KMS-11 (cell line): Measurements from ENCODE around the gene PLAC9.

Source experiments
- H2AFZ ChIP-seq: fragments of 200-600 bp; sonication (generic); 2 replicates; pipeline ENCODE4 v1.6.1; 2016; ENCODE audit warnings: antibody characterized with exemption, mixed run types, low read depth
- H3K27ac ChIP-seq: fragments of 200-600 bp; sonication (generic); 2 replicates; pipeline ENCODE4 v1.6.1; 2016; ENCODE audit warnings: mild to moderate bottlenecking, mixed run types
- H3K27me3 ChIP-seq: fragments of 200-600 bp; sonication (generic); 2 replicates; pipeline ENCODE4 v1.6.1; 2017; ENCODE audit warnings: mild to moderate bottlenecking, low read depth, mixed run types, moderate library complexity; ENCODE audit not compliant: insufficient read depth
- H3K36me3 ChIP-seq: fragments of 200-600 bp; sonication (generic); 2 replicates; pipeline ENCODE4 v1.6.1; 2017; ENCODE audit warnings: mild to moderate bottlenecking, mixed run types; ENCODE audit not compliant: insufficient read depth
- H3K4me1 ChIP-seq: fragments of 200-600 bp; sonication (generic); 2 replicates; pipeline ENCODE4 v1.6.1; 2016; ENCODE audit warnings: mild to moderate bottlenecking, low read depth, mixed run types; ENCODE audit not compliant: poor library complexity, severe bottlenecking
- H3K4me2 ChIP-seq: fragments of 200-600 bp; sonication (generic); 2 replicates; pipeline ENCODE4 v1.7.0; 2016; ENCODE audit warnings: mild to moderate bottlenecking, mixed run types
- H3K4me3 ChIP-seq: fragments of 200-600 bp; sonication (generic); IDR thresholded peaks from 2 replicates; pipeline ENCODE4 v1.6.1; 2017; ENCODE audit warnings: low read depth, low read length, mixed read lengths; ENCODE audit not compliant: insufficient read depth
- H3K79me2 ChIP-seq: fragments of 200-600 bp; sonication (generic); 2 replicates; pipeline ENCODE4 v1.6.1; 2016; ENCODE audit warnings: low read depth, mixed run types; ENCODE audit not compliant: insufficient read depth
- H3K9ac ChIP-seq: fragments of 200-600 bp; sonication (generic); 2 replicates; pipeline ENCODE4 v1.6.1; 2016; ENCODE audit warnings: mild to moderate bottlenecking, mixed run types
- H4K20me1 ChIP-seq: fragments of 200-600 bp; sonication (generic); 2 replicates; pipeline ENCODE4 v1.6.1; 2016; ENCODE audit warnings: mild to moderate bottlenecking, mixed run types; ENCODE audit not compliant: insufficient read depth
- TF ChIP-seq, protein P1 (sequence below): fragments of 200-600 bp; sonication (generic); conservative IDR thresholded peaks from 2 replicates; pipeline ENCODE4 v1.6.1; 2017; ENCODE audit warnings: low read depth, mild to moderate bottlenecking, antibody characterized with exemption, low read length, moderate library complexity, mixed read lengths

The PLAC9 gene

DNA sequence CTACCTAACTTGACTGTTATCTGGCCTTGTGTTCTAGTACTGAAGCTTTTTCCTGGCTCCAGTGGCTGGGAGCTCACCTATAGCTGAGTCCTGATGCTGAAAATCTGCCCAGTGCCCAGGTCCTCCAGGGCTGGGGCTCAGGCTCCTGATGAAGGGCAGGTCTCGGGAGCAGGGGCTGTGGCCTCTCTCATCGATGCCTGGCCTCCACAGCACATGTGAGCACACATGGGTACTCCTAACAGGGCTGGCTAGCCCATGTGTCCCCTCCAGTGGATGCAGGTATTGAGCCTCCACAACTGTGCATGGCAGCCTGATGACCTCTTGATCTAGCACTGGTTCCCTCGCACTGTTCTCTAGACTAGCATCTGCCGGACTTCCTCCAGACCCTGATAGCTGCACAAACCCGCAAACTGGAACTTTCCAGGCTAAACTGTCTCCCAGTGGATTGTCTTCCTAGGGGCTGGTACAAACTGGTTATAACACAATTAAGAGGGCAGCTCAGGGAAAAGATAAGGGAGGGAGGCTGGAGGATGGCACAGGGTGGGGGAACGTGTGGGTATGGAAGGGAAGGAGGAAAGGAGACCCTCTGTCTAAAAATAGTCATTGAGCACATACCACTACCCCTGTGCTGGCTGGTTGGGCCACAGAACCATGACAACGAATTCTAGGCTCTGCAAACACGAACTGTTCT, 35.1 kb downstream of the PLAC9 start:
- Histone ChIP-seq H3K4me1 (no peaks in the 10 kb centered on the region), H2AFZ (no peak overlapping the region), H3K4me3 (no peak overlapping the region), H3K27ac (no peak overlapping the region), H3K79me2 (no peaks in the 10 kb centered on the region), H4K20me1 (no peaks in the 10 kb centered on the region), H3K9ac (no peak overlapping the region), H3K36me3 (no peaks in the 10 kb centered on the region), H3K27me3 (no peaks in the 10 kb centered on the region), H3K4me2 (no peak overlapping the region)
- TF ChIP-seq, protein P1, sequence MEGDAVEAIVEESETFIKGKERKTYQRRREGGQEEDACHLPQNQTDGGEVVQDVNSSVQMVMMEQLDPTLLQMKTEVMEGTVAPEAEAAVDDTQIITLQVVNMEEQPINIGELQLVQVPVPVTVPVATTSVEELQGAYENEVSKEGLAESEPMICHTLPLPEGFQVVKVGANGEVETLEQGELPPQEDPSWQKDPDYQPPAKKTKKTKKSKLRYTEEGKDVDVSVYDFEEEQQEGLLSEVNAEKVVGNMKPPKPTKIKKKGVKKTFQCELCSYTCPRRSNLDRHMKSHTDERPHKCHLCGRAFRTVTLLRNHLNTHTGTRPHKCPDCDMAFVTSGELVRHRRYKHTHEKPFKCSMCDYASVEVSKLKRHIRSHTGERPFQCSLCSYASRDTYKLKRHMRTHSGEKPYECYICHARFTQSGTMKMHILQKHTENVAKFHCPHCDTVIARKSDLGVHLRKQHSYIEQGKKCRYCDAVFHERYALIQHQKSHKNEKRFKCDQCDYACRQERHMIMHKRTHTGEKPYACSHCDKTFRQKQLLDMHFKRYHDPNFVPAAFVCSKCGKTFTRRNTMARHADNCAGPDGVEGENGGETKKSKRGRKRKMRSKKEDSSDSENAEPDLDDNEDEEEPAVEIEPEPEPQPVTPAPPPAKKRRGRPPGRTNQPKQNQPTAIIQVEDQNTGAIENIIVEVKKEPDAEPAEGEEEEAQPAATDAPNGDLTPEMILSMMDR, result no peak

DNA sequence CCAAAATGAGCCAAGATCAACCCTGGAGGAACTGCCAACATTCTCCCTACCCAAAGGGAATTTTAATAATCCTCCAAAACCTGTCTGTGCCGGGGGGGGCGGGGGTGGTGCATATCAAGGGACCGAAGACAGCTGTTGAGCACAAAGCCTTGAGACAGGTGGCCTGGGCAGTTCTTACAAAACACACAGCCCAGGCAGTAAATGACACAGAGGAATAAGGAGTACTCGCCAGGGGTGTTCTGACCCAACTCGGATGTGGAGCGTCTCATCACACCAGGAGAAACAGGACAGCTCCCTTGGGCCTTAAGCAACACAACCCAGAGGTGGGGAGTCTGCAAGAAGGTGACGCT, 35.6 kb downstream of the PLAC9 start:
- Histone ChIP-seq H3K4me1 (no peaks in the 10 kb centered on the region), H3K9ac (no peak overlapping the region), H3K27me3 (no peaks in the 10 kb centered on the region), H3K36me3 (no peaks in the 10 kb centered on the region), H3K79me2 (no peaks in the 10 kb centered on the region), H3K4me3 (no peak overlapping the region), H2AFZ (no peak overlapping the region), H3K4me2 (no peak overlapping the region), H3K27ac (no peak overlapping the region), H4K20me1 (no peaks in the 10 kb centered on the region)
- TF ChIP-seq, protein P1, result no peak

DNA sequence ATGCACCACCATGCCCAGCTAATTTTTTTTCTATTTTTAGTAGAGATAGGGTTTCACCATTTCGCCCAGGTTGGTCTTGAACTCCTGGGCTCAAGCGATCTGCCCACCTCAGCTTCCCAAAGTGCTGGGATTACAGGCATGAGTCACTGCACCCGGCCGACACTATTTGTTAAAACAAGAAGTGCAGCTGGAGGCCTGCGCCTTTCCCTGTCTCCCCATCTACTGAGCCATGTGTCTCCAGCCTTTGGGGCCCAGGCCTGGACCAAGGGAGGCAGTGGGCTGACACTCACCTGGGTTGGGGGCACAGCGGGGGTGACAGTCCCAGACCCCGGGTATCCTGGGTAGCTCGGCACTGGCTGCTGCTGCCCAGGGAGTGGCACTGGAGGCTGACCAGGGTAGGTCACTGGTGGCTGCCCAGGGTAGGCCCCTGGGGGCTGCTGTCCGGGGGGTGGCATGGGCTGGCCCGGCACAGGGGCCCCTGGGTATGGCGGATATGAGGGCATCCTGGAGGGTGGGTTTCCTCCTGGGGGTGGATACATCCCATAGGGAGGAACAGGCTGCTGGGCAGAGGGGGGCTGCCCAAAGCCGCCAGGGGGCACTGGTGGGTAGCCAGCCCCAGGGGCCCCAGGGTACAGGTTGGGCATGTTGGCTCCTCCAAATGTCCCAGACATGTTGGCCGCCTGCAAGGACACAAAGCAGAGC, 36.3 kb downstream of the PLAC9 start:
- Histone ChIP-seq H3K27ac (no peak overlapping the region), H3K4me2 (no peak overlapping the region), H3K79me2 (no peaks in the 10 kb centered on the region), H3K27me3 (no peaks in the 10 kb centered on the region), H3K9ac (no peak overlapping the region), H3K4me3 (no peak overlapping the region), H3K4me1 (no peaks in the 10 kb centered on the region), H3K36me3 (no peaks in the 10 kb centered on the region), H2AFZ (no peak overlapping the region), H4K20me1 (no peaks in the 10 kb centered on the region)
- TF ChIP-seq, protein P1, result peak; percentile 40; the same call in 1 of the 2 replicates

DNA sequence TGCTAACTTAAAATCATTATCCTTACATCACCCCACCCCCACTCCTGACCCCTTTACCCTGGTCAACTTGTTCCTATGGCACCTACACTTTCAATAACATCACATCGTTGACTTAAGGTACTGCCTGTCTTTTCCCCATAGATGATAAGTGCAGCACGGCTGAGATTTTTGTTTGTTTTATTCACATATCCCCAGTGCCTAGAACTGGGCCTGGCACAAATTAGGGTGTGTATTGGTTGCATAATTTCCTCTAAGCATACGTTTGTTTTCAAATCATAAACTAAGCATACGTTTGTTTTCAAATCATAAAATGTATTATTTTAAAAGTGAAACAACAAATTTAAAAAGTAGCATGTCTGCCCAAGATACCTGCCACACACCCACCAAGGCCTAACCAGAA, 37.5 kb downstream of the PLAC9 start:
- H3K9ac ChIP-seq, result no peak overlapping the region
- no peaks in the 10 kb centered on the region for H3K27me3 ChIP-seq
- TF ChIP-seq, protein P1, result no peak
- H3K27ac ChIP-seq, result no peak overlapping the region
- no peaks in the 10 kb centered on the region for H3K79me2 ChIP-seq
- H3K4me3 ChIP-seq, result no peak overlapping the region
- H3K36me3 ChIP-seq, result no peaks in the 10 kb centered on the region
- no peaks in the 10 kb centered on the region for H3K4me1 ChIP-seq
- H3K4me2 ChIP-seq, result no peak overlapping the region
- H4K20me1 ChIP-seq, result no peaks in the 10 kb centered on the region
- no peak overlapping the region for H2AFZ ChIP-seq
